Measurements from ENCODE around the gene GPX6.

The GPX6 gene, protein sequence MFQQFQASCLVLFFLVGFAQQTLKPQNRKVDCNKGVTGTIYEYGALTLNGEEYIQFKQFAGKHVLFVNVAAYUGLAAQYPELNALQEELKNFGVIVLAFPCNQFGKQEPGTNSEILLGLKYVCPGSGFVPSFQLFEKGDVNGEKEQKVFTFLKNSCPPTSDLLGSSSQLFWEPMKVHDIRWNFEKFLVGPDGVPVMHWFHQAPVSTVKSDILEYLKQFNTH

DNA sequence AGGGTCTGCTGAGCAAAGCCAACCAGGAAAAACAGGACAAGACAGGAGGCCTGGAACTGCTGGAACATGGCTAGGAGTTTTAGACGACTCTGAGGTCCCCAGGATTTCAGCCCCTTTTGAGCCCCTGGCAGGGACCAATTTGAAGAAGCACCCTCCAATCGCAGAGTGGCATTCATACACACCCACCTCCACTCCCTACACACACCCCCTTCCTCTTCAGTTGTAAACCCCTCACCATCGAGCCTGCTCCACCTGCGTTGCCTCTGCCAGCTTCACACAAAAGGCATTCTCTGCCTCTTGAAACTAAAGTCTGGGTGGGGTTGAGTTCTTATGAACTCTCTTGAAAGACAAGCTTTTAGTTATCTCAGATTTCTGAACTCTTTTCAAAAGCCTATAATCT, at the start of gene GPX6:
TSS of gene GPX6 (minus strand) at position 118 of the 400 bp plus-strand sequence. CDS start at position 68, 50 bp downstream.
- TF ChIP-seq, protein P1, sequence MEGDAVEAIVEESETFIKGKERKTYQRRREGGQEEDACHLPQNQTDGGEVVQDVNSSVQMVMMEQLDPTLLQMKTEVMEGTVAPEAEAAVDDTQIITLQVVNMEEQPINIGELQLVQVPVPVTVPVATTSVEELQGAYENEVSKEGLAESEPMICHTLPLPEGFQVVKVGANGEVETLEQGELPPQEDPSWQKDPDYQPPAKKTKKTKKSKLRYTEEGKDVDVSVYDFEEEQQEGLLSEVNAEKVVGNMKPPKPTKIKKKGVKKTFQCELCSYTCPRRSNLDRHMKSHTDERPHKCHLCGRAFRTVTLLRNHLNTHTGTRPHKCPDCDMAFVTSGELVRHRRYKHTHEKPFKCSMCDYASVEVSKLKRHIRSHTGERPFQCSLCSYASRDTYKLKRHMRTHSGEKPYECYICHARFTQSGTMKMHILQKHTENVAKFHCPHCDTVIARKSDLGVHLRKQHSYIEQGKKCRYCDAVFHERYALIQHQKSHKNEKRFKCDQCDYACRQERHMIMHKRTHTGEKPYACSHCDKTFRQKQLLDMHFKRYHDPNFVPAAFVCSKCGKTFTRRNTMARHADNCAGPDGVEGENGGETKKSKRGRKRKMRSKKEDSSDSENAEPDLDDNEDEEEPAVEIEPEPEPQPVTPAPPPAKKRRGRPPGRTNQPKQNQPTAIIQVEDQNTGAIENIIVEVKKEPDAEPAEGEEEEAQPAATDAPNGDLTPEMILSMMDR (IDR thresholded peaks at IDR 0.05; ENCODE audit: low read depth, low read length, missing control alignments), result no peak

DNA sequence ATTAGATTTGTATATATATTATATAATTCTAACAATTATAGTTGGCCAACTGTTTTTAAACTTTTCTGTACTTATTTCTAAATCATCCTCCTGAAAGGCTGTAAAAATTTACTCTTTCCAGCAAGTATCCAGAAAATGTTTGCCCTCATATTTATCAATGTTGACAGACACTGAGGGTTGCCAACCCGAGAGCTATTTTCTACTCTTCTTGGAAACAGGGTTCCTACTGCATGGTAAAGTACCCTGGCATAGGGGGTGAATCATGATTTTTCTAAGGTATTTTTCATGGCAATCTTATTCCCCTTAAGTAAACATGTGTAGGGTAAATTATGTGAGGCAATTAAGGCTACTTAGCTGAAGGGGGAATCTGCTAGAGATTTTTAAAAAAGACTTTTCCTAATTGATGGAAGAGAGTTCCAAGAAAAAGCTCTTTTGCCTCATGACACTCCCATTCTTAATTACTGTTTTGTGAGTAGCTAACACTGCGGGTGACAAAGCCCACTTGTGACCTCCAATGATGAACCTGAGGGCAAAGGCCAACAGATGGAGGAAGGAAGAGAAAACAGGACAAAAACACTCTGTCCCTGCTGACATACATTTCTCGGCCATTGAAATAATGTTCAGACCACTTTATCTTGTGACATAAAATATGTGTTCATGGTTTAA, 48.0 kb upstream of the GPX6 start:
- TF ChIP-seq, protein P1 (IDR thresholded peaks at IDR 0.05; ENCODE audit: low read depth, low read length, missing control alignments), result no peak
- H3K4me3 ChIP-seq (replicated peaks; ENCODE audit: low read depth, low read length), result no peak overlapping the region
- DNase-seq (ENCODE audit: extremely low read depth, low read depth), result no peak

More for the DNA sequence above, at the start of gene GPX6:
- H3K4me3 ChIP-seq (replicated peaks; ENCODE audit: low read depth, low read length), result no peak within 1 kb of the TSS
- no peak for DNase-seq (ENCODE audit: extremely low read depth, low read depth)

DNA sequence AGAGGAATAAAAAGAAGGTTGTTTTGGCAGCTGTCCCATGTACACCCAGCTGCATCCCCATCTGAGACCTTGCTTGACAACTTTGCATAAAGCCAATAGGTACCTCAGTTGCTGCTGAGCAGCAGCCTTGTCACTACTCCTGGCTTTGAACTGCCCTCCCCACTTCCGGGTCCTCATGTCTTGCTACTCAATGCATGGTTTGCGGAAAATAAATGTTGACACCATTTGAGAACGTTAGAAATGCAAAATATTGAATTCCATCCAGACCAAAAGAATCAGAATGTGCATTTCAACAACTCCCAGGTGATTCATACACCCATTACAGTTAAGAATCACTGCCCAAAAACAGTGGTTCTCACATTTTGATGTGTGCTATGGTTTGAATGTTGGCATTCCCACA, 43.0 kb upstream of the GPX6 start:
- DNase-seq (ENCODE audit: extremely low read depth, low read depth), result no peak
- TF ChIP-seq, protein P1 (IDR thresholded peaks at IDR 0.05; ENCODE audit: low read depth, low read length, missing control alignments), result no peak
- H3K4me3 ChIP-seq (replicated peaks; ENCODE audit: low read depth, low read length), result no peak overlapping the region

DNA sequence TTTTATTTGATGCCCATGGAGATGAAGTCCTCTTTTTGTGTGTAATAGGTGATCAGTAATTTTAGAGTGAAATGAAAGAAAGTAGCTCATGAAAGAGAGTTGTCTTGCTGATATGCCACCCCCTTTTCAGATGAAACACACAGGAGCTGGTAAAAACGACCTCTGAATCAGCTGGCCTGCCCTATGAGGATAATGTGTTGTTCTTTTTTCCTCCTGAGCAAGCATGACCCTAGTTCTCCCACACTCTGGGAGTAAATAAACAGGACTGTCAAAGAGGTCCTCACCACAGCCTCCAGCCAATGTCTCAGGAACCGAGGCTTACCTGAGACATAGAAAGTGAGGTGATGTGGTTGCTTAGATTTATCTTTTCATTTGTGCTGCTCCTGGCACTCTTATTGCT, 39.5 kb upstream of the GPX6 start:
- no peak overlapping the region for H3K4me3 ChIP-seq (replicated peaks; ENCODE audit: low read depth, low read length)
- no peak for DNase-seq (ENCODE audit: extremely low read depth, low read depth)
- TF ChIP-seq, protein P1 (IDR thresholded peaks at IDR 0.05; ENCODE audit: low read depth, low read length, missing control alignments), result no peak

DNA sequence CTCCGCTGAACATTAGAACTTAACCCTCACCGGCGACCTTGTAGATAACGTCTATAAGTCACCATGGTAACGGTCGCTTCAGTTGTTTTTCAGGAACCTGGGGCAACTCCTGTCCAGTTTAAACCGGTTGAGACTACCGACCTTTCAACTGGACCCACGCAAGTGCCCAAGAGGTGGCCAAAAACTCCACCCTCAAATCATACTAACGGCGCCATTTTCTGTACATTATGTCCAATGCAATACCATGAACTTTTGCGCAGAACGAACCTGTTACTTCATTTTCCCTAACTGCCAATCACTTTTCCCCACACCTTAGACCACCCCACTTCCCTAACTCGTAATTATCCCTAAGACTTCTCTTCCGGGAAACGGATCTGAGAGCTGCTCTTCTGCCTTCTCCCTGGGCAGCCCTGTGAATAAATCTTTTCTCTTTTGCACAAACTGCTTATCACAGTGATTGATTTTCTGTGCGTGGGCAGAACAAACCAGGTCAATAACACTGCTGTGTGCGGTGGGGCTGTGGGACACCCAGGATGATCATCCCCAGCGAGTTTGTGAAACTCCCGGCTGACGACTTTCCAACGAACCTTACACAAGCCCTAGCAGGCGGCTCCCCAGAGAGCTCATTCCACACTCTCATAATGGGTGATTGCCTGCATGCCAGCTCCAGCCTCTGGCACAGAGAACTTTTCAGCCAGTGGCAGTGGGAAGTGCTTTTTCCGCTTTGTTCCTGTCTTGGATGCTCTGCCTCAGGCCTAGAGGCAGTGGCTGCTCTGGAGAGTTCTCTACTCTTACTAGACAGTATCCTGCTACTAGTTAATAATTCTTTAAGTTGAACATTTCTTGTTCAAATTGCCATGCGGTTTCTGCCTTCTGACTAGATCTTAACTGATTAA, 38.6 kb upstream of the GPX6 start:
- TF ChIP-seq, protein P1 (IDR thresholded peaks at IDR 0.05; ENCODE audit: low read depth, low read length, missing control alignments), result no peak
- H3K4me3 ChIP-seq (replicated peaks; ENCODE audit: low read depth, low read length), result no peak overlapping the region

DNA sequence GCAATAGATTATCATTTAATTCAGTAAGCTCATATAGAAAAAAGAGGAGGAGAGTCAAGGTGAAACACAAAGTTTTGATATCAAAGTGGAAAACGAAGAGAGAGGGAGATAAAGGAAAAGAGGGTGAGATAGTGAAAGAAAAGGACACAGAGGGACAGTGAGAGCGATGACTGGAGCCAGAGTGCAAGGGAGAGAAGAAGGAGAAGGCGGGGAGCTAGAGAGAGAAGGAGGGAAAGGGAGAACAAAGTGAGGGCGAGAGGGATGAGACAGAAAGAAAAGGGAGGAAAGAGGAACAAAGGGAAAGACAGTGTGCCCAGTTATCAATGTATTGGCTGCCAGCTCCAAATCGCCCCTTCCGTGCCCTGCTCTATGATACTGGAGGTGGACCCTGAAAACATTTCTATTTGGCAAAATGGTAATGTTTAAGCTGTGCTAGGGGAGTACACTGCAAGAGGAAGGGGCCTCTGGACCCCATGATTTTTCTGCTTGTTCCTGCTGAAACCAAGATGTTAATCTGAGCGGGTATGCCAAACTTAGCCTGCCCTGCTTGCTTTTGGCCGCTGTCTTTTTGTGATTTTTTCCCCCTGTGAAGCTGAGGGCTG, 37.9 kb upstream of the GPX6 start:
- TF ChIP-seq, protein P1 (IDR thresholded peaks at IDR 0.05; ENCODE audit: low read depth, low read length, missing control alignments), result no peak
- DNase-seq (ENCODE audit: extremely low read depth, low read depth), result no peak
- no peak overlapping the region for H3K4me3 ChIP-seq (replicated peaks; ENCODE audit: low read depth, low read length)

More for the DNA sequence above, 38.6 kb upstream of the GPX6 start:
- DNase-seq (ENCODE audit: extremely low read depth, low read depth), result no peak
